Breast epithelium (tissue), 4 donors: ENCODE results near the gene CDH24. TPM values are rescaled to one million over a fixed set of nuclear protein-coding genes. Genes with fewer than 3 reads are reported as not detected.

Source experiments
- DNase-seq, 2 donors: peaks; one replicate each; pipeline ENCODE4 v3.0.0-alpha.2; 2019; ENCODE audit warnings: low spot score in 2 of 2
- H3K27ac ChIP-seq, 2 donors: fragments of 200-600 bp; sonication (generic) in 1 of 2; one replicate each; pipeline ENCODE4 v1.5.1; 2016 to 2019; ENCODE audit warnings: mild to moderate bottlenecking in 1 of 2
- H3K27me3 ChIP-seq, 2 donors: fragments of 200-600 bp; sonication (generic) in 1 of 2; one replicate each; pipeline versions ENCODE4 v1.5.1 to v1.6.0; 2017 to 2019; ENCODE audit warnings: control low read depth in 1 of 2, mild to moderate bottlenecking in 1 of 2
- H3K36me3 ChIP-seq: fragments of 200-600 bp; one replicate; pipeline ENCODE4 v1.5.1; 2019
- H3K4me1 ChIP-seq, 2 donors: fragments of 200-600 bp; sonication (generic); one replicate each; pipeline ENCODE4 v1.5.1; 2016 to 2019; ENCODE audit warnings: control low read depth in 1 of 2
- H3K4me3 ChIP-seq, 3 donors: fragments of 200-600 bp; sonication (generic); 1 replicate in 2 of 3; 2 replicates in 1 of 3; pipeline ENCODE4 v1.5.1; 2016 to 2019; ENCODE audit warnings: mild to moderate bottlenecking in 3 of 3, moderate library complexity in 2 of 3
- H3K9me3 ChIP-seq, 2 donors: fragments of 200-600 bp; sonication (generic) in 1 of 2; one replicate each; pipeline ENCODE4 v1.5.1; 2016 to 2019; ENCODE audit warnings: control low read depth in 1 of 2
- POLR2A ChIP-seq: fragments of 450-650 bp; IDR thresholded peaks from one replicate; pipeline ENCODE4 v1.6.1; 2016; ENCODE audit warnings: antibody characterized with exemption, mild to moderate bottlenecking, moderate library complexity
- POLR2AphosphoS5 ChIP-seq, 3 donors: sonication (generic); formaldehyde crosslinking; IDR thresholded peaks; one replicate each; pipeline ENCODE4 v1.6.1; 2017; ENCODE audit warnings: antibody characterized with exemption in 3 of 3
- intact Hi-C: fragments of 100-400 bp; cut with DNase I; formaldehyde crosslinking; loops from one replicate; pipeline ENCODE4 v1.15.1; 2023; ENCODE audit warnings: low total_unique reads
- total RNA-seq, 3 donors: library from RNA; depleted of rRNA; stranded (reverse); fragments of >200 nt; gene quantifications; one replicate each; pipeline ENCODE4 v1.1.0, GENCODE V29; 2016
- TF ChIP-seq, protein P1 (sequence below), 3 donors: fragments of 450-650 bp; IDR thresholded peaks; one replicate each; pipeline ENCODE4 v1.5.1; 2016 to 2017; ENCODE audit warnings: antibody characterized with exemption in 3 of 3, mild to moderate bottlenecking in 3 of 3, moderate library complexity in 3 of 3

CDH24 gene
- total RNA-seq, 3 donors from 2014 or later, result 2.2 to 5.2 (median 3.2) TPM

DNA sequence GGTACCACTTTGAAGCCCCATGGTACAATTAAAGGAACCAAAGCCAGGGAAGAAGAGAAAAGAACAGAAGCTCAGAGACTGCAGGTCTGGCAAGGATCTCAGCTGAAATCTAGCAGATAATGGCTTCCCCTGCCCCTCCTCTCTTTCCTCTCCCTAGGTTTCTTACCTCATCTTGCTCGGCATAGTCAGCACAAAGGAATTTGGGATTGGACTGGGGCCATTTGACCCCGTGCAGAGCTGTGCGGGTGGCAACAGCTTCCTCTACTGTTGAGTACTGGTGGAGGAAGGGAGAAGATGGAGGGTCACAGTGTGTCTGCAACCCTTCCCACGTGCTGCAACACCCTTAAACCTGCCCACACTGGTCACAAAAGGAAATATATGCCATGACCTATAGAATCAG, 4.7 kb upstream of the CDH24 start:
- DNase-seq, result peak in 1 of 2 donors; percentile 78
- Histone ChIP-seq H3K4me3 (no peak overlapping the region), H3K36me3 (peaks cover 9% of the 10 kb centered on the region), H3K27me3 (no peaks in the 10 kb centered on the region), H3K9me3 (no peaks in the 10 kb centered on the region), H3K4me1 (no peaks in the 10 kb centered on the region), H3K27ac (peak overlapping the region; percentile 62 to 63)
- TF ChIP-seq, protein P1, sequence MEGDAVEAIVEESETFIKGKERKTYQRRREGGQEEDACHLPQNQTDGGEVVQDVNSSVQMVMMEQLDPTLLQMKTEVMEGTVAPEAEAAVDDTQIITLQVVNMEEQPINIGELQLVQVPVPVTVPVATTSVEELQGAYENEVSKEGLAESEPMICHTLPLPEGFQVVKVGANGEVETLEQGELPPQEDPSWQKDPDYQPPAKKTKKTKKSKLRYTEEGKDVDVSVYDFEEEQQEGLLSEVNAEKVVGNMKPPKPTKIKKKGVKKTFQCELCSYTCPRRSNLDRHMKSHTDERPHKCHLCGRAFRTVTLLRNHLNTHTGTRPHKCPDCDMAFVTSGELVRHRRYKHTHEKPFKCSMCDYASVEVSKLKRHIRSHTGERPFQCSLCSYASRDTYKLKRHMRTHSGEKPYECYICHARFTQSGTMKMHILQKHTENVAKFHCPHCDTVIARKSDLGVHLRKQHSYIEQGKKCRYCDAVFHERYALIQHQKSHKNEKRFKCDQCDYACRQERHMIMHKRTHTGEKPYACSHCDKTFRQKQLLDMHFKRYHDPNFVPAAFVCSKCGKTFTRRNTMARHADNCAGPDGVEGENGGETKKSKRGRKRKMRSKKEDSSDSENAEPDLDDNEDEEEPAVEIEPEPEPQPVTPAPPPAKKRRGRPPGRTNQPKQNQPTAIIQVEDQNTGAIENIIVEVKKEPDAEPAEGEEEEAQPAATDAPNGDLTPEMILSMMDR (IDR thresholded peaks at IDR 0.05), result no peak
- TF ChIP-seq POLR2AphosphoS5 (IDR thresholded peaks at IDR 0.05), result peak; percentile 40 to 69 (median 66)
- TF ChIP-seq POLR2A, result no peak
- intact Hi-C loops, result no loop called here

DNA sequence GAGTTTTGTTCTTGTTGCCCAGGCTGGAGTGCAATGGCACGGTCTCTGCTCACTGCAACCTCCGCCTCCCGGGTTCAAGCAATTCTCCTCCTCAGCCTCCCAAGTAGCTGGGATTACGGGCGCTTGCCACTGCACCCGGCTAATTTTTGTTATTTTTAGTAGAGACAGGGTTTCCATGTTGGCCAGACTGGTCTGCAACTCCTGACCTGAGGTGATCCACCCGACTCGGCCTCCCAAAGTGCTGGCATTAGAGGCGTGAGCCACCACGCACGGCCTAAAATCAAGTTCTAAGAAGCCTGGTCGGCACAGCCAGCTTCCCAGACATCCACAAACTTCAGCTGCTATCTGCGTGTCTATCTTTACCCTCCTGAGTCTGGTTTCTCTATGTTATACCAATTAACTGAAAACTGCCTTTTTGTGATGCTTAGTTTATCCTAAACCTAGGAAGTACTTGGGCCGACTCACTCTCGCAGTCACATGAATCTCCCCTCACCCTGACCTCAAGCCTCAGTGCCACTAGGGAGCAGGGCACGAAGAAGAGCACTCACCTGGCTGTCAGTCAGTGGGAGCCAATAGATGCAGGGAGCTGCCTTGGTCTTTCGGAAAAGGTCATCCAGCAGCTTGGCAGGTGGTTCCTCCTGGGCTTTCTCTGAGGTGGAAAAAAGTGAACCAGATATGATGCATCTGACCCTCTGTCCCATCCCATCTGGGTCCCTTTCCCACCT, 3.4 kb upstream of the CDH24 start:
- Histone ChIP-seq H3K27ac (peak overlapping the region in 1 of 2 donors; percentile 63), H3K4me1 (peaks cover 0 to 9% of the 10 kb centered on the region in 2 donors), H3K9me3 (no peaks in the 10 kb centered on the region), H3K4me3 (no peak overlapping the region), H3K36me3 (peaks cover 9% of the 10 kb centered on the region), H3K27me3 (no peaks in the 10 kb centered on the region)
- no peak for DNase-seq
- intact Hi-C loops, result no loop called here
- TF ChIP-seq POLR2AphosphoS5 (IDR thresholded peaks at IDR 0.05) (no peak), POLR2A (no peak)
- TF ChIP-seq, protein P1 (IDR thresholded peaks at IDR 0.05), result no peak

DNA sequence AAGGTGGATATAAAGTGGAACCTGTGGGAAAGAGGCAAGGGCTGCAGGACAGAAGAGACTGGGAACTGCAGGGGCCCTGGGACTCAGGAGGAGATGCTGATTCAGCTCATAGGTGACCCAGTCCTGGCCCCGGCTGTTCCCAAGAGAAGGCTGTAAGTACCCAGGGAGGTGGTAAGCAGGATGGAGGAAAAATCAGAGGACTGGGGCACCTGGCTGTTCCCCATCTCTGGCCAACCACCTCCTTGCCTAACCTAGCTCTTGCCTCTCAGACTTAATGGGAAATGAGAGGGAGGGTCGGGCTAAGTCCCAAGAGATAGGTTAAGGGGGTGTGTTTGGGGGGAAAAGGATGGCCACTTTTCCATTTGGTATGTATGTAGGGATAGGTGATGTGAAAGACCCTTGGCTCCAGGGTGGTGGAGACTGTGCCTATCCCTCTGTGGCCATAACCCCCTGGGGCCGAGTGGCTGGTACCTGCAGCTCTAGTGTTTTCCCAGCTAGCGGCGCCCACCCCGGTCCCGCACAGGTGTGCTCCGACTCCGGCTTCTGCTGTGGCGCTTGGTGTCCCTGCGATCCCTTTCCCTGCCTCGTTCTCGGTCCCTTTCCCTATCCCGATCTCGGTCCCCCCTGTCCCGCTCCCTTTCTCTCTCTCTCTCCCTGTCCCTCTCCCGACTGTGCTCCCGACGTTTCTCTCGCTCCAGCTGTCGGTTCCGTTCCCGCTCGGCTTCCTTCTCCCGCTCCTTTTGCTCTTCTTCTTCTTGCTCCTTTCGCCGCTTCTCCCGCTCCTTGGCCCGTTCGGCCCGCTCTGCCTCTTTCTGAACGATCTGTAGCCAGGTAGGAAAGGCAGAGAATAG, 1.6 kb upstream of the CDH24 start:
- intact Hi-C loops, result no loop called here
- Histone ChIP-seq H3K27ac (no peak overlapping the region), H3K36me3 (peaks cover 9% of the 10 kb centered on the region)

DNA sequence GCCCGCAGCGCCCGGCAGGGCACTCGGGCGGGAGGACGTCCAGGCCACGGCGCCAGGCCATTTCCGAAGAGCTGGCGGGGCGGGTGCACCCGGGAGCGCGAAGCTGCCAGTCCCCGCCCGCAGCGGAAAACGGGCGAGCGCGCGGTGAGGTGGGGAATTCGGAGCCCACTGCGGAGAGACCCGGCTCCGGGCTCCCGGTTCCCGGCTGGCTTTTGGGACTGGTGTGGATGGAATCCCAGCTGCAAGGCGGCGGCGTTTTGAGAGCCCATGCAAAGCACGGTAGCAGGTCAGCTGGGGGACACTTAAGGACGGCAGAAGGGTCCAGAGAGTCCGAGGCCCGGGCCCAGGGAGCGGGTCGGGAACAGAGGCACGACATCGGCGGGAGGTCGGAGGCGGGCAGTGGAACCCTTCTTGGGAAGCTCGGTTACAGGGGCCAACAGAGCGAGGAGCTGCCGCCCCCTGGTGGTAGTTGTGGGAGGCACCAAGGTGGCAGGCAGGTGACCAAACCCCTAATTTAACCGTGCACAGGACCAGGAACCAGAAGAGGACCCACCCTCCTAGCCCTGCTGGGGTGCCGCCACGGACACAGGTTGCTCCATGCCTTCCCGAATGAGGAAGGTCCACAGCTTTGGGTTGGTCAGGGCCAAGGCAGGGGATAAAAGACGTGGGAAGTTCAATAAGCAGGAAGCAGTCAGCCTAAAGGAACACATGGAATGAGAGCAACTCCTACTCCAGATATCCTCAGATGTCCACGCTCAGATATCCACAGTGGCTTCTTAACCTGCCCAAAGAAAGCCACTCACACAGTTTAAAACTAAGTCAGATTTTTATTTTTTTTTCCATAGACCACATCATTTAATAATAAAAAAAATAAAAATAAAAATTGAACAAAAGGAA, 685 bp upstream of the CDH24 start:
- peak overlapping the region; percentile 56 to 57 for H3K27ac ChIP-seq
- peak overlapping the region; percentile 63 to 78 (median 74) for H3K4me3 ChIP-seq
- peak; percentile 80 to 90 for DNase-seq
- intact Hi-C loops, result no loop called here
- H3K9me3 ChIP-seq, result no peaks in the 10 kb centered on the region
- TF ChIP-seq POLR2A (no peak), POLR2AphosphoS5 (IDR thresholded peaks at IDR 0.05) (peak in 2 of 3 donors; percentile 36 to 46)
- TF ChIP-seq, protein P1 (IDR thresholded peaks at IDR 0.05), result peak; percentile 94 to 95 (median 94)
- peaks cover 9% of the 10 kb centered on the region for H3K36me3 ChIP-seq
- H3K4me1 ChIP-seq, result peaks cover 0 to 9% of the 10 kb centered on the region in 2 donors
- no peaks in the 10 kb centered on the region for H3K27me3 ChIP-seq

More for the DNA sequence above, 1.6 kb upstream of the CDH24 start:
- Histone ChIP-seq H3K9me3 (no peaks in the 10 kb centered on the region), H3K27me3 (no peaks in the 10 kb centered on the region), H3K4me1 (peaks cover 0 to 9% of the 10 kb centered on the region in 2 donors), H3K4me3 (no peak overlapping the region)
- TF ChIP-seq, protein P1 (IDR thresholded peaks at IDR 0.05), result no peak
- TF ChIP-seq POLR2AphosphoS5 (IDR thresholded peaks at IDR 0.05), result no peak
- TF ChIP-seq POLR2A, result no peak
- no peak for DNase-seq
